ENCODE measurements around the gene NHP2.
"Not testable (repeated sequence)": the region's sequence is repeated elsewhere in the genome, so short reads cannot be mapped to it uniquely, and the experiment has no call there.

DNA sequence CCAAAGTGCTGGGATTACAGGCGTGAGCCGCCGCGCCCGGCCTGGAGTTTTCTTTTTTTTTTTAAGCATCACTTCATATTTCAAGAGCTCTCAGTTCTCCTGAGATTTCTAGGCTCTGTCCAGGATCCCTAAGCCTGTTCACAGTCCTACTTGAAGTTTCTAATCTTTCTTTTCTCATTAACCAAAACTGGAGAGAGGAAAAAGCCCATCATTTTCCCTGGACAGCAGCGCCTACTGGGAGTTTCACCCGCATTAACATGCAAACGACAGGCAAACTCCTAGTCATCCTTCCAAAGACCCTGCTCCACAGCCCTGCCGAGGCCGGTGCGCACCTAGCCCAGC lies 23.5 kb downstream of the NHP2 start:
- TF ChIP-seq, protein P1, sequence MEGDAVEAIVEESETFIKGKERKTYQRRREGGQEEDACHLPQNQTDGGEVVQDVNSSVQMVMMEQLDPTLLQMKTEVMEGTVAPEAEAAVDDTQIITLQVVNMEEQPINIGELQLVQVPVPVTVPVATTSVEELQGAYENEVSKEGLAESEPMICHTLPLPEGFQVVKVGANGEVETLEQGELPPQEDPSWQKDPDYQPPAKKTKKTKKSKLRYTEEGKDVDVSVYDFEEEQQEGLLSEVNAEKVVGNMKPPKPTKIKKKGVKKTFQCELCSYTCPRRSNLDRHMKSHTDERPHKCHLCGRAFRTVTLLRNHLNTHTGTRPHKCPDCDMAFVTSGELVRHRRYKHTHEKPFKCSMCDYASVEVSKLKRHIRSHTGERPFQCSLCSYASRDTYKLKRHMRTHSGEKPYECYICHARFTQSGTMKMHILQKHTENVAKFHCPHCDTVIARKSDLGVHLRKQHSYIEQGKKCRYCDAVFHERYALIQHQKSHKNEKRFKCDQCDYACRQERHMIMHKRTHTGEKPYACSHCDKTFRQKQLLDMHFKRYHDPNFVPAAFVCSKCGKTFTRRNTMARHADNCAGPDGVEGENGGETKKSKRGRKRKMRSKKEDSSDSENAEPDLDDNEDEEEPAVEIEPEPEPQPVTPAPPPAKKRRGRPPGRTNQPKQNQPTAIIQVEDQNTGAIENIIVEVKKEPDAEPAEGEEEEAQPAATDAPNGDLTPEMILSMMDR (IDR thresholded peaks at IDR 0.05; ENCODE audit: poor library complexity) = not testable (repeated sequence)
- not testable (repeated sequence) for TF ChIP-seq EZH2phosphoT487 (IDR thresholded peaks at IDR 0.05; ENCODE audit: low read depth, severe bottlenecking, unreplicated experiment); EZH2 (IDR thresholded peaks at IDR 0.05; ENCODE audit: borderline replicate concordance)
